OCI-M2 (cell line): ENCODE results near the gene VPS11.
A peak's percentile ranks its signal among the peaks of the same experiment; 100 is the strongest.
"Not testable (repeated sequence)": the region's sequence is repeated elsewhere in the genome, so short reads cannot be mapped to it uniquely, and the experiment has no call there.

Experiments used
- DNase-seq: peaks from one replicate; lab custom pipeline; 2025; ENCODE audit not compliant: unreplicated experiment; lab: John Stamatoyannopoulos, UW

Gene VPS11

DNA sequence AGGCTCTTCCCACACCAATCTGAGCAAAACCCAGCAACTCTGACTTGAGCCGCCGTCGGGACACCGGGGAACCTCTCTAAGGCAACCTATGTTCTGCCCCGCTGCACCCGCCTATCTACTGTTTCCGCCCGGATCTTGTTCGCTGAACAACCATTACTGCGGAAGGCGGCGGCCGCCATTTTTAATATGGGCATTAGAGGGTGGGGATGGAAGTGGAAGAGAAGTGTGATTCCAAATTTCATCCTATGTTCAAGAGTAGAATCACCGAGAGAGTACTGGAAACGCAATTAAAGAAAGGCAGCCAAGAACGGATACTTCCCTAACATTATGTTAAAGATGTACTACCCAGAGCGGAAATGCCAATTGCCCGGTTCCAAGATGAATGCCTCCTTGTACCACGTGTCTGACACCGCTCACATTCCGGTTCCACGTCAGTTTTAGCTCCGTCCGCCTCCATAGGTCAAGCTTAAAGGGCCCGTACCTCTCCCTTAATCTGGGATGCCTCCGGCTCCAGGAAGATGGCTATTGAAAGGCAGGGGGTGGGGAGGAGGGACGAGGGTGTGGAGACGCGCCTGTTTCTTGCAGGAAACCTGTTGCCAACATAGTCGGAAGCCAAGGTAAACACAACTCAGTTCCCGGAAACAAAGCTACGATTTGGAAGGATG lies 34.3 kb downstream of the VPS11 start, which contains the start of gene DPAGT1:
Gene DPAGT1 (minus strand): TSS at position 95 of the 665 bp plus-strand sequence. CDS start 198 bp downstream, outside the sequence.
- DNase-seq, result peak; percentile 78

GRCh38 chr11:119103161-119103664 lies 35.6 kb downstream of the VPS11 start:
- DNase-seq, result not testable (repeated sequence)

- no peak for DNase-seq
Observed at GRCh38 chr11:119103793-119104192, 36.2 kb downstream of the VPS11 start.

GRCh38 chr11:119106564-119107537 lies 39.2 kb downstream of the VPS11 start, which contains the start of gene C2CD2L:
C2CD2L (plus strand) TSS chr11:119107344; CDS start chr11:119107742, 398 bp downstream.
- peak; percentile 65 for DNase-seq

DNA sequence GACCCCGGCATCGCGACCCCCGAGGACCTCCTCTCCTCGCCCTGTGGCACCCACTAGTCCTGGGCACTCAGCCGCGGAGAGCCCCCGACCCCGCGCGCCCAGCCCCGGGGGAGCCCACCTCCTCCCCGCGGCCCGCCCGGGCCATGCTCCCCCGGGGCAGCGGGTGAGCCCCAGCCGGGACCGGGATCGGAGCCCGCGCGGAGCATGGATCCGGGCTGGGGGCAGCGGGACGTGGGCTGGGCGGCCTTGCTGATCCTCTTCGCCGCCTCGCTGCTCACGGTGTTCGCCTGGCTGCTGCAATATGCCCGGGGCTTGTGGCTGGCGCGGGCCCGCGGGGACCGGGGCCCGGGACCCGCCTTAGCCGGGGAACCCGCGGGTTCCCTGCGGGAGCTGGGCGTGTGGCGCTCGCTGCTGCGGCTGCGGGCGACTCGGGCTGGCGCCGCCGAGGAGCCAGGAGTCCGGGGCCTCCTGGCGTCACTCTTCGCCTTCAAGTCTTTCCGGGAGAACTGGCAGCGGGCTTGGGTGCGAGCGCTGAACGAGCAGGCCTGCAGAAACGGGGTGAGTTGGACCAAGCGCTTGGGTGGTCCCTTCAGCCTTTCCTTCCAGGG lies 40.0 kb downstream of the VPS11 start:
- DNase-seq, result no peak

- DNase-seq, result no peak
Observed at GRCh38 chr11:119108146-119108856, 40.7 kb downstream of the VPS11 start.

DNA sequence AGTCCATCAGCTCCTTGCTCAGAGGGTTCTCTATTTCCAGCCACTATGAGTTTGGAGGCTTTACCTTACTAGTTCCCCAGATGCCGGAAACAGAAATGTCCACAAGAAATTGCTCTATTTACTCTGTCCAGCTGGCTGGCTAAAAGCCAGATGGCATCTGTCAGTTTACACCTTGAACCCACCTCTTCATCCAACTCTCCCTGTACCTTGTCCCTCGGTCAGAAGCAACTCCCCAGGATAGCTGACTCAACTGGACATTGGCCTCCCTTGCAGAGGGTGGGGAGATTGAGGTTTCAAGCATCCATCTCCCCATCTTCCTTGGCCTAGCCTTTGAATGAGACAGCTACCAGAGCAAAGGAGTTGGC lies 41.2 kb downstream of the VPS11 start:
- DNase-seq, result no peak

- DNase-seq, result no peak
Observed at GRCh38 chr11:119109843-119110242, 42.2 kb downstream of the VPS11 start.

- no peak for DNase-seq
Observed at GRCh38 chr11:119110439-119110838, 42.8 kb downstream of the VPS11 start.

DNA sequence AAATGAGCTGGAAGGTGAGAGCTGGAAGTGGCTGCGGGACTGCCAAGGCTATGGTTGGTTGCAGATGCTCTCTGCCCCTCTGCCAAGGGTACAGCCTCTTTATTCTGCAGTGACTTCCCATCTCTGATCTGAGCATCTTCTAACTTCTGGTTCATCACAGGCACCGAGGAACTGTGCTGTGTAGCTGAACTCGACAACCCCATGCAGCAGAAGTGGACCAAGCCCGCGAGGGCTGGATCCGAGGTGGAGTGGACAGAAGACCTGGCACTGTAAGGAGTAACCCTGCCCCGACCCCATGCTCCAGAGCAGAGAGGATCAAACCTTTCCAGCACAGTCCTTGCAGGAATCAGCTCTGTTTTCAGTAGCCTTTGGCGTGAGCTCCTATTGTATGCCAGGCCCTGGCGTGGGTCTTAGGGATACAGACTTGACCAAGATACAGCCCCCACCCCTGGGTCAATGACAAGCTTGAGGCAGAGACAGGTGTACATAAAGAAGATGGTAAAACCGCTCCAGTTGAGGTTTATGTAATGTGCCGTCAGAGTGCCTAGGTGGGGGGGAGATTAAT lies 43.8 kb downstream of the VPS11 start:
- no peak for DNase-seq

- DNase-seq, result no peak
Observed at GRCh38 chr11:119112314-119113020, 44.8 kb downstream of the VPS11 start.

GRCh38 chr11:119113716-119114115 lies 46.1 kb downstream of the VPS11 start:
- no peak for DNase-seq

- no peak for DNase-seq
Observed at GRCh38 chr11:119114351-119114750, 46.7 kb downstream of the VPS11 start.

DNA sequence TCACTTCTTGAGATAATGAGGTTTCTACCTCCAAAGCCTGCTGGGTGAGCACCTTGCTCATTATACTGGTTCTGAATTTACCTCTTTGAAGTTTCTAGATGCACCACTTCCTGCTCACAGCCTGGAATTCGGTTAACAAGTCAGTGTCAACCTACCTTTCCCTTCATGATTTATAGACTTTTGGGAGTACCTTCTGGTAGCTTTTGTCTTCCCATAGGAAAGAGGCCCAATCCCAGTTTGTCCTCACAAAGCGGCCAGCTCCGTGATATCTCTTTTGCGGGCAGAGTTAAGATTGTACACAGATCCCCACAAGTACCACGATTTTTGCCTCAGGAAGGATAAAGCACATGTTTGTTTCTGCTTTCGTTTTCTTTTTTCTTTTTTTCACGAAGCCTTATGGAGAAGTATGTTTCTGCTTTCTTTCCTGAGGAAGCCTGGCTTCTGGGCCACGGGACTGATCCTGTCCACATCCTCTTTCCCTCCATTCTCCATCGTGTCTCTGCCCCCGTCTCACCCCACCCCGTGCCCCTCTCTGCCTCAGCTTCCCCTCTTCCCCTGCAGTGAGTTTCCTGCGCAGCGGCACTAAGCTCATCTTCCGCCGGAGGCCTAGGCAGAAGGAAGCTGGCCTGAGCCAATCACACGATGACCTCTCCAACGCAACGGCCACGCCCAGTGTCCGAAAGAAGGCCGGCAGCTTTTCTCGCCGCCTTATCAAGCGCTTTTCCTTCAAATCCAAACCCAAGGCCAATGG lies 48.0 kb downstream of the VPS11 start:
- no peak for DNase-seq

- no peak for DNase-seq
Observed at GRCh38 chr11:119116235-119116594, 48.6 kb downstream of the VPS11 start.

DNA sequence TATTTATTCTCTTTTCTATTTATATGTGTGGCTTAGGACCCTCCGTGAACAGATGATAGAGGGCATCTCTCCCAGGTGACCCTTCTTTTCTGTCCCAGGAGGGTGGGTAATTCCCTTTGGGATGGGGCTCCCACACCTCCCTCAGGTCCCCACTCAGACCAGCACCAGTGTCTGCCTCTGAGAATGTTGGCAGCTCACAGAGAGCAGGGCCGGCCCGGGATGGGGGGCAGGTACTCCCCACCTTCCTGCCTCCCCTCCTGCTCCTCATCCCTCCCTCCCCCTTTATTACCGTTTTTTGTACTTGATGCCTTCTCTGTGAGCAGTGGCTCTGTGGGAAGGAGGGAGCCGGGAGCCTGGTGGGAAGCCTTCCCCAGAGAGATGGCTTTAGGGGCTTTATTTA lies 49.0 kb downstream of the VPS11 start:
- no peak for DNase-seq

- DNase-seq, result no peak
Observed at GRCh38 chr11:119117004-119117706, 49.5 kb downstream of the VPS11 start.

GRCh38 chr11:119118227-119118626 lies 50.6 kb downstream of the VPS11 start:
- no peak for DNase-seq
